ENCODE data around the gene SLC35B2. TPM values are rescaled to one million over a fixed set of nuclear protein-coding genes. Genes with fewer than 3 reads are reported as not detected.

Gene SLC35B2
- total RNA-seq, 1 experiment from 2014 or later: 92.8 TPM

DNA sequence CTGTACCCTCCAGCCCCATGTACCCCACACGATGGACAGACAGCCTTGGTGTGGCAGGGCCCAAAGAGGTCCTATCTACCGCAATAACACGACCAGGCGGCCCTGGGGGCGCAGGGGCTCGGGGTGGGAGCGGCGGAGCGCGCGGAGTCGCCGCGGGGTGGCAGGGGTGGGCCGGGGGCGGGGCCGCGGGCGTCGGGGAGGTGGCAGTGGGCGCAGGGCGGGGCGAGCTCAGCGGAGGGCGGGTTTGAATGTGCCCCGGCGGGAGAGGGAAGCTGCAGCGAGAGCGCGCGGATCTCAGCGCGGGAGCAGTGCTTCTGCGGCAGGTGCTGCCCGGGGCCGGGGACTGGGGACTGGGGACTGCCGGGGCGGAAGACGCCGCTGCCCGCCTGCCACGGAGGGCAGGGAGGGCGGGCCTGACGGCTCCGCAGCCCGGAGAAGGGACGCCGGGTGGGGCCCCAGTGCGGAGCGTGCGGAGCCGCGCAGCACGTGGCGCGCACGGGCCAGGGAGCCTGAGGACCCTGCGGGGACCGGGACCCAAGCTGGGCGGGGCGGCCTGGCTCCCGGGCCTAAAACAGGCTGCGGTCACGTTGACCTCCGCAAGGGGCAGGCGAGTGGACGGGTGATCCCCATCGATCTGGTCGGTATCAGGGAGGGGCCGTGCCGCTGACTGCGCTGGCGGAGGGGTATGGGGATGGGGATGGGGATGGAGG, 33.9 kb downstream of the SLC35B2 start, which contains the start of gene SLC29A1:
Gene SLC29A1, plus strand, starts transcription at position 277 of the 710 bp plus-strand sequence. CDS start 3,719 bp downstream, outside the sequence.
- DNase-seq (ENCODE audit: low read depth): peak; percentile 89

DNA sequence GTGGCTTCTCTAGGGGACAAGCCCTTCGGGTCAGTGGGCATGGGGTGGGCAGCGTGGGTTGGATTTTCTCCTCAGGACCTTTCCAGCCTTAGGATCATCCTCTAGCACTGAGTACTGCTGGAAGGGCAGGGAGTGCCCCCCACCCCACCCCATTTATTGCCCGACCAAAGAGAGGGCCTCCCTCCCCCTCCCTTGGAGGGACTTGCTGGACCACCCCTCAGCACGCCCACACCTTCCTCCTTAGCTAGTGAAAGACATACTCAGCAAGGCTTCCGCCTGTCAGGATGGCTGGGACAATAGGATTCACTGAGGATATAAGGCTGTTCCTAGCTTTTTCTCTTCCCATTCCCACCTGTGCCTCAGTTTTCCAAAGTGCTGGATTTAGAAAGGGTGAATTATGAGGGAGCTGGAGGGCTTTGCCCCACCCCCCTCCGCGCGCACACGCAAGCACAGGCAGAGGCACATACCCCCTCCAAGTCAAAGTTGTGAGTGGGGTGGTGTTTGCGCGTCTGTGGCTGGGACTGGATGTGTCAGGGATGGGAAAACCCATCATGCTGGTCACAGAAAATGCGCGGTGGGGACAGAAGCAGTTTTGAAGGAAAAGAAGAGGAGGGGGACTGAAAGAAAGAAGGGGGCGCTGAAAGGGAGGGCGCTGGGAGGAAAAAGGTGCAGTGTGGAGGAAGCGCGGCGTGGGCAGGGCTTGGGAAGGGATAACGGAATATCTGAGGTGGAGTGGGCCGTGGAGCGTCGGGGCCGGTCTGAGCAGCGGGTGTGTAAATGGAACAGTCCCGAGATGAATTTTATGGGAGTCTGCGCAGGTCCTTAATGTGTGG, 34.6 kb downstream of the SLC35B2 start:
- DNase-seq (ENCODE audit: low read depth): peak; percentile 42

DNA sequence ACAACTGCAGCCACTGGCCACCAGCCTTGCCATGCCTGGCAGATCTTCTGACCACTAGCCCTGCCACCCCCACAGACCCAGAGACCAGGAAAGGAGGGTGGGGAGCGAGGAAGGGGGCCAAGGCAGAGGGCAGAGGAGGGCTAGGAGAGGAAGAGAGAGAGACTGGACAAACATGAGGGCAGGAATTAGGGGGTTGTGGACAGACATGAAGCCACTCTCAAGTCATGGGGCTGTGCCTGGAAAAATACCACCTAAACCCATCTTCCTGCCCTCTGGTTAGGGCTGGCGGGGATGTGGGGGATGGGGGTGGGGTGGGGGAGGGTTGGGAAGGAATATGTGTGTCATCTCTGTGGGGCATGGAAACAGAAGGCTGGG, 35.4 kb downstream of the SLC35B2 start:
- DNase-seq (ENCODE audit: low read depth): no peak

DNA sequence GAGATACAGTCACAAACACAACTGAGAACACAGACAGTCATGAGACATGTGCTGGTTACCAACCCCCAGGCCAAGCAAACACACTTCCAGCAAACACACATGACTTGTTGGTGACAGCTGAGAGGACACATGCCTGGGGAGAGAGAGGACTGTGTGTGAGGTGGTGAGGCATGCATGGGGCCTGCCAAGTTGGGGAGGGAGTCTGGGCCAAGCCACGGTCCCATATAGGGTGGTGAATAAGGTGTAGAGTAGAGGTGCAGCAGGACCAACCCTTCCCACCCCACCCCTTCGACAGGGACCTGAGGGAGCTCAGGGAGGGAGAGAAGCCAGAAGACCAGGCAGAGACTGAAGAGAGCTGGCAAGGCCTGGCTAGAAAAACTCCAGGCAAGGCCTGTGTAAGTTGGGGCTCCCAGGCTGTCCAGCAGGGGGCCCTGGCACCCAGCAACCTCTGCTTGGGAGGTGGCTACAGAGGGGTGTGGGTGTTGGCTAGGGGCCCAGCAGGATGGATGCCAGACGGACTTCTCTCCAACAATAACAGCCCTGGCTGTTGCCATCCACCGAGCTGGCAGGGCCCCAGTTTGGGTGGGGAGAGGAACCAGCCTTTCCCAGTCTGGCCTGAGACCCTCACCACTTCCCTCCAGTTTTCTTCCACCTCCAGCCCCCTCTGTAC, 35.9 kb downstream of the SLC35B2 start:
- peak; percentile 98 for DNase-seq (ENCODE audit: low read depth)

DNA sequence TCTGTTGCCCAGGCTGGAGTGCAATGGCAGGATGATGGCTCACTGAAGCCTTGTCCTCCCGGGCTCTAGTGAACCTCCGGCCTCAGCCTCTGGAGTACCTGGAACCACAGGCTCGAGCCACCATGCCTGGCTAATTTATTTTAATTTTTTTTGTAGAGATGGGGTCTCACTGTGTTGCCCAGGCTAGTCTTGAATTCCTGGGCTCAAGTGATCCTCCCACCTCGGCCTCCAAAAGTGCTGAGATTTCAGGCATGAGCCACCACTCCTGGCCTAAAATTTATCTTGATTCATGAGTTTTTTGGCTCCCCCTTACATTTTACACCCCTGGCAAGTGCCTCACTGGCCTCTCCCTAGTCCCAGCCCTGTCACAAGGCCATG, 36.4 kb downstream of the SLC35B2 start:
- no peak for DNase-seq (ENCODE audit: low read depth)

DNA sequence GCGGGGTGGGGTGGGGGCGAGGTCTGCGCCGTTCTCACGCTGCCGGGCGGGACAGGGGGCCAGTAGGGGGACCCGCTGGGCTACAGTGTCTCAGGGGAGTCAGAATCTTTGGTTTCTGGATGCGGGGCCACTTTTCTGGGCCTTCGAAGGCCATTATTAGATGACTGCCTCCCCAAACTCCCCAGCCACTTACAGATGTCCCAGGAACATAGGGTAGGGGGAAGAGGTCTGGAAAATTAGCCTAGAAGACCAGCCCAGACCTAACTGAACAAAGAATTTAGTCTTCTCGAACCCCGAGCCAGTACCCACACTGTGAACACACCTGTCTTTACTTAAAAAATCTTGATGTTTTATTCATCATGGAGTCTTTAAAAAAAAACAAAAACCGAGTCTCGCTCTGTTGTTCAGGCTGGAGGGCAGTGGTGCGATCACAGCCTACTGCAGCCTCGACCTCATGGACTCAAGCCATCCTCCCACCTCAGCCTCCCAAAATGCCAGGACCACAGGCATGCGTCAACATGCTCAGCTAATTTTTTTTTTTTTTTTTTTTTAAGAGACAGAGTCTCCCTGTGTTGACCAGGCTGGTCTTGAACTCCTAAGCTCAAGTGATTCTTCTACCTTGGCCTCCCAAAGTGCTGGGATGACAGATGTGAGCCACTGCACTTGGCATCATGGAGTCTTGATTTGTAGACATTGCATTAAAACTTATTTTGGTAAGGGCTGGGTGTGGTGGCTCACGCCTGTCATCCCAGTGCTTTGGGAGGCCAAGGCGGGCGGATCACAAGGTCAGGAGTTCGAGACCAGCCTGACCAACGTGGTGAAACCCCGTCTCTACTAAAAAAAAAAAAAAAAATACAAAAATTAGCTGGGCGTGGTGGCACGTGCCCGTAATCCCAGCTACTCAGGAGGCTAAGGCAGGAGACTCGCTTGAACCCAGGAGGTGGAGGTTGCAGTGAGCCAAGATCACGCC, 37.2 kb downstream of the SLC35B2 start:
- DNase-seq (ENCODE audit: low read depth): no peak

DNA sequence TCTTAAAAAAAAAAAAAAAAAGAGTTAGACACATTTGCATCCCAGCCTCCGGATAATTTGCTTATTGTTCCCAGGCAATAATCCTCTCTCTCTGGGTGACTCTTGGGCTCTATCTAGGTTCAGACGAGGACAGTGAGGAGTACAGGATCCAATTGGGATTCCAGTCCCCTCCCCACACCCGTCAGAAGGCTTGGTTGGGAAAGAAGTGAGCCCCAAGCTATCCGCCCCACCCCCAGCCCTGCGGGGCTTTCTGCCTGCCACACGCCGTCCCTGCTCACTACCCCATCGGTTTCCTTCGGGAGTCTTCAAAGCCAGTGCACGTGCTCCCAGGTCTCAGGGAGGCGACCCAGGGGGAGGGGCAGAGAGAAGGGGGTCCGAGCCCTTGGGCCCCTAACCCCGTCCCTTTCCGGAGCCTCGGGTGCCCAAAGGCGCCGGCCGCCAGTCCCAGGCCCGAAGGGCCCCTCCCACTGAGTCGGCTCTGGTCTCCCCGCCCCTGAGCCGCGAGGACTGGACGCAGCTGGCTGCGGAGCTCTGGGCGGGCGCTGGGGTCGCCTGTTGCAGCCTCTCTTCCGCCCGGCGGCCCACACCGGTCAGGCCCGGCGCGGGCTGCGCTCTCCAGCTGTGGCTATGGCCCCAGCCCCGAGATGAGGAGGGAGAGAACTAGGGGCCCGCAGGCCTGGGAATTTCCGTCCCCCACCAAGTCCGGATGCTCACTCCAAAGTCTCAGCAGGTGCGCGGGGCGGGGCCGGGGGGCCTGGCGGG, 38.1 kb downstream of the SLC35B2 start:
- DNase-seq (ENCODE audit: low read depth): peak; percentile 68

DNA sequence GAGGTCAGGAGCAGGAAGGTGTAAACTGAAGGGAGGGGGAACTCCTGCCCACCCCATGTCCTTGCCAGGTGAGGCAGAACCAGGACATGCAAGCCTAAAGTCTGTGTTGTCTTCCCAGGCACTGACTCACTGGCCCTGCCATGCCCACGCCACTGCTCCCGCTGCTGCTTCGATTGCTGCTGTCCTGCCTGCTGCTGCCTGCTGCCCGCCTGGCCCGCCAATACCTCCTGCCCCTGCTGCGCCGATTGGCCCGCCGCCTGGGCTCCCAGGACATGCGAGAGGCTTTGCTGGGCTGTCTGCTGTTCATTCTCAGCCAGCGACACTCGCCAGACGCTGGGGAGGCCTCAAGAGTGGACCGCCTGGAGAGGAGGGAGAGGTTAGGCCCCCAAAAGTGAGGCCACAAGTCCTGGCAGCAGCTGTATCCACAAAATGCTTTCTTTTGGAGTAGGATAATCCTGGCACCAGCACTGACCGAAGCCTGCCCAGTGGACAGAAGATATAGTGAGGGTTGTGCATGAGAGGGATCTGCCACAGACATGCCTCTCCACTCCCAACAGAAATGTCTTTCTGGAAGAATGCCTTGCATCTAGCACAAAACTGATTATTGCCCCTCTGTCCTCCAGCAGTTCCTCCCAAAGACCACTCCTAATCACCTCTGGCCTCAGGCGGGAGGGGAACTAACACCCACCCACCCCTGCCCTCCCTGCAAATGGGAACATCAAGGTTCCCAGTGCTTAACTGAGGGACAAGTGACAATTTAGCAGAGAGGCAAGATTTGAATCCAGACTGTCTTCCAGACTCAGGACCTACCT, 39.8 kb downstream of the SLC35B2 start:
- peak; percentile 58 for DNase-seq (ENCODE audit: low read depth)

DNA sequence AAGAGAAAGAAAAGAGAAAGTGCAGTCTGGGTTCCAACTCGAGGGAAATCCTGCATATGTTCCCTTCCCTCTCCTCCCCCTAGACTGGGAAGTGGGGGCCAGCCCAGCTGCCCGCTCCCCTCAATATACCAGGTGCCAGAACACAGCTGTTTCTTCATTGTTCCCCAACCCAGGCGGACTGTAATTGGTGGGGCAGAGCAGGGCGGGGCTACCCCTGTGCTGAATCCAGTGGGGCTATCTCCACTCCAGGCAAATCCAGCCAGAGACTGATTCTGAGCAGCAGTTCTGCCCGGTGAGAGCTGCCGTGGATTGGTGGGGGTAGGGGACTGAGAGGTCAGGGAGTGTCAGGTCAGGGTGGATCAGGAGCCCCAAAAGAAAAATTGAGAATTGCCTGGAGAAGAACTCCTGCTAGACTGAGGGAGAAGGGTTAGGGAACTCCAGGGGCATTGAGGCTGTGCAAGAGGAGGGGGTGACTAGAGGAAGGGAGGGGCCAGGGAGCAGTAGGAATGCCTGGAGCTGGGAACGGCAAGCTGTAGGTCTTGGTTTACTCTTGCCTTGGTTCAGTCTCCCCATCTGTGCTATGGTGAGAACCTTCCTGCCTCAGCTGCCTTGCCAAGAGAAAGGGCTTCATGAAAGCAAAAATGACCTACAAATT, 40.5 kb downstream of the SLC35B2 start, which contains the start of gene MYMX:
Gene MYMX, plus strand, starts transcription at position 250 of the 655 bp plus-strand sequence. CDS start 546 bp downstream, outside the sequence.
- DNase-seq (ENCODE audit: low read depth): no peak

DNA sequence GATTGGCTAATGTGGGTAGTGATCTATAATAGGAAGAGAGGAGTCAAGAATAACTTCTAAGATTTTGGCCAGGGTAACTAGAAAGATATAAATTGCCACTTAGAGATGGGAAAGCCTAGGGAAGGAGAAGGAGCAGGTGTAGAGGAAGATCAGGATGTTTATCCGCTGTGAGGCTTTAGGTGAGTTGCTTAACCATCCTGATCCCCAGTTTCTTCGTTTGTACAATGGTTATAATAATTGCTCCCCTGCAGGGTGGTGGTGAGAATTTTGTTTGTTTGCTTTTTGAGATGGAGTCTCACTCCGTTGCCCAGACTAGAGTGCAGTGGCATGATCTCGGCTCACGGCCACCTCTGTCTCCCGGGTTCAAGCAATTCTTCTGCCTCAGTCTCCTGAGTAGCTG, 43.0 kb downstream of the SLC35B2 start:
- no peak for DNase-seq (ENCODE audit: low read depth)

DNA sequence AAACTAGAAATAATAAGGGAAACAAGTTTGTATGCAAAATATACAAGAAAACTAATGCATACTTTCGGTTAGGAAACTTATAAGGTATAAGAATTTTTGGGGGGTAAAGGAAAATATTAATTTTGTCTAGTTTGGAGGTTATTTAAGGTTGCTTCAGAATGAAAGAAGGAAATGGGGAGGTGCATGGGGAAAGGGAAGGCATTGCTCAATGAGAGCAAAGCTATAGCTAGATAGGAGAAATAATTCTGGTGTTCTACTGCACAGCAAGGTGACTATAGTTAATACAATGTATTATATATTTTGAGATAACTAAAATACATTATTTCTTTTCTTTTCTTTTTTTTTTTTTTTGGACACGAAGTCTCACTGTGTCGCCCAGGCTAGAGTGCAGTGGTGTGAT, 46.0 kb downstream of the SLC35B2 start:
- no peak for DNase-seq (ENCODE audit: low read depth)

DNA sequence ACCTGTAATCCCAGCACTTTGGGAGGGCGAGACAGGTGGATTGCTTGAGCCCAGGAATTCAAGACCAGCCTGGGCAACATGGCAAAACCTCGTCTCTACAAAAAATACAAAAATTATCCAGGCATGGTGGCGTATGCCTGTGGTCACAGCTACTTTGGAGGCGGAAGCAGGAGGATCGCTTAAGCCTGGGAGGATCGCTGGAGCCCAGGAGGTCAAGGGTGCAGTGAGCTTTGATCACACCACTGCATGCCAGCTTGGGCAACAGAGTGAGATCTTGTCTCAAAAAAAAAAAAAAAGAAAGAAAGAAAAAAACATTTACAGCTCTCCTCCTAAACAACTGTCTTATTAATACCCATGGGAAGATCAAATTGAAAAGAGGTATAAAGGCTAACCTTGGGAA, 49.4 kb downstream of the SLC35B2 start:
- DNase-seq (ENCODE audit: low read depth): no peak

Other genes with a start within 250 kb of the SLC35B2 start
- 143 and 149 TPM in 2 replicates for gene MRPL14, start 130.1 kb downstream of the SLC35B2 start, total RNA-seq (2014; rRNA removed; shearing (Covaris generic))
- 13.7 and 25.5 TPM in 2 replicates for gene TMEM63B, start 130.0 kb downstream of the SLC35B2 start, total RNA-seq (2014; rRNA removed; shearing (Covaris generic))
- gene CAPN11, start 98.7 kb downstream of the SLC35B2 start, total RNA-seq (2014; rRNA removed; shearing (Covaris generic)): not detected in 2 replicates
- not detected in 2 replicates for gene MYMX, start 40.6 kb downstream of the SLC35B2 start, total RNA-seq (2014; rRNA removed; shearing (Covaris generic))
- 14.7 and 20.4 TPM in 2 replicates for gene SLC29A1, start 33.9 kb downstream of the SLC35B2 start, total RNA-seq (2014; rRNA removed; shearing (Covaris generic))
- gene HSP90AB1, start 10.4 kb downstream of the SLC35B2 start, total RNA-seq (2014; rRNA removed; shearing (Covaris generic)): 2,636 and 2,780 TPM in 2 replicates
- gene NFKBIE, start 8.0 kb upstream of the SLC35B2 start, total RNA-seq (2014; rRNA removed; shearing (Covaris generic)): 42.3 and 56.3 TPM in 2 replicates
- gene TMEM151B, start 12.9 kb upstream of the SLC35B2 start, total RNA-seq (2014; rRNA removed; shearing (Covaris generic)): 0.23 and 0.33 TPM in 2 replicates
- gene AARS2, start 55.8 kb upstream of the SLC35B2 start, total RNA-seq (2014; rRNA removed; shearing (Covaris generic)): 37.9 and 38.2 TPM in 2 replicates
- not detected in 2 replicates for gene SPATS1, start 85.1 kb upstream of the SLC35B2 start, total RNA-seq (2014; rRNA removed; shearing (Covaris generic))
- gene CDC5L, start 130.2 kb upstream of the SLC35B2 start, total RNA-seq (2014; rRNA removed; shearing (Covaris generic)): 50.2 and 57.8 TPM in 2 replicates

Data from Daoy (cell line).